OCI-LY1 (cell line): ENCODE results near the gene SUGCT.
"Not testable (repeated sequence)": the region's sequence is repeated elsewhere in the genome, so short reads cannot be mapped to it uniquely, and the experiment has no call there.

Experiments used
- H2AFZ ChIP-seq: fragments of 200-600 bp; sonication (generic), shearing (Covaris generic); 2 replicates; pipeline ENCODE4 v1.6.0; 2014; ENCODE audit warnings: antibody characterized with exemption, mild to moderate bottlenecking, low read length
- H3F3A ChIP-seq: fragments of 200-600 bp; sonication (generic), shearing (Covaris generic); 2 replicates; pipeline ENCODE4 v1.6.0; 2014; ENCODE audit warnings: mild to moderate bottlenecking, antibody characterized with exemption, low read length, moderate library complexity; ENCODE audit not compliant: insufficient read depth
- H3K27ac ChIP-seq: fragments of 200-600 bp; sonication (generic); 2 replicates; pipeline ENCODE4 v1.5.1; 2014; ENCODE audit warnings: low read length, mixed run types, mild to moderate bottlenecking, low read depth; ENCODE audit not compliant: poor library complexity, severe bottlenecking
- H3K27me3 ChIP-seq: fragments of 200-600 bp; sonication (generic); 2 replicates; pipeline ENCODE4 v1.6.0; 2014; ENCODE audit warnings: antibody characterized with exemption, mild to moderate bottlenecking, low read length, moderate library complexity; ENCODE audit not compliant: insufficient read depth
- H3K36me3 ChIP-seq: fragments of 200-600 bp; sonication (generic); 2 replicates; pipeline ENCODE4 v1.6.1; 2014; ENCODE audit warnings: mild to moderate bottlenecking, antibody characterized with exemption, low read length, moderate library complexity, mixed read lengths; ENCODE audit not compliant: insufficient read depth
- H3K4me1 ChIP-seq: fragments of 200-600 bp; sonication (generic); 2 replicates; pipeline ENCODE4 v1.5.1; 2014; ENCODE audit warnings: mild to moderate bottlenecking, low read length, moderate library complexity; ENCODE audit not compliant: insufficient read depth, severe bottlenecking
- H3K4me2 ChIP-seq: fragments of 200-600 bp; sonication (generic), shearing (Covaris generic); 2 replicates; pipeline ENCODE4 v1.6.1; 2014; ENCODE audit warnings: low read length
- H3K4me3 ChIP-seq: fragments of 200-600 bp; sonication (generic); 2 replicates; pipeline ENCODE4 v1.5.1; 2014; ENCODE audit warnings: low read length, low read depth, mild to moderate bottlenecking, mixed read lengths; ENCODE audit not compliant: poor library complexity, severe bottlenecking
- H3K79me2 ChIP-seq: fragments of 200-600 bp; shearing (Covaris generic); 2 replicates; pipeline ENCODE4 v1.6.1; 2016; ENCODE audit warnings: mixed run types, low read length, mixed read lengths; ENCODE audit not compliant: insufficient read depth
- H3K9ac ChIP-seq: fragments of 200-600 bp; sonication (generic), shearing (Covaris generic); 2 replicates; pipeline ENCODE4 v1.6.1; 2014; ENCODE audit warnings: mild to moderate bottlenecking, low read length, mixed read lengths
- H3K9me2 ChIP-seq: fragments of 200-600 bp; sonication (generic), shearing (Covaris generic); 2 replicates; pipeline ENCODE4 v1.6.1; 2014; ENCODE audit warnings: low read depth, mild to moderate bottlenecking, low read length, mixed read lengths
- H3K9me3 ChIP-seq: fragments of 200-600 bp; shearing (Covaris generic); 2 replicates; pipeline ENCODE4 v1.6.1; 2014; ENCODE audit warnings: low read length, mixed read lengths
- H4K20me1 ChIP-seq: fragments of 200-600 bp; sonication (generic), shearing (Covaris generic); 2 replicates; pipeline ENCODE4 v1.6.0; 2016; ENCODE audit warnings: mild to moderate bottlenecking, low read length; ENCODE audit not compliant: insufficient read depth
- EZH2 ChIP-seq: fragments of 200-600 bp; sonication (generic), shearing (Covaris generic); IDR thresholded peaks from 2 replicates; pipeline ENCODE4 v1.8.0; 2017; ENCODE audit warnings: borderline replicate concordance, mixed run types, mild to moderate bottlenecking, antibody characterized with exemption, low read length, moderate library complexity, mixed read lengths
- TF ChIP-seq, protein P1 (sequence below): fragments of 200-600 bp; sonication (generic), shearing (Covaris generic); IDR thresholded peaks from 2 replicates; pipeline ENCODE4 v1.5.1; 2017; ENCODE audit warnings: mild to moderate bottlenecking, antibody characterized with exemption, low read length, moderate library complexity, mixed read lengths

The SUGCT gene

DNA sequence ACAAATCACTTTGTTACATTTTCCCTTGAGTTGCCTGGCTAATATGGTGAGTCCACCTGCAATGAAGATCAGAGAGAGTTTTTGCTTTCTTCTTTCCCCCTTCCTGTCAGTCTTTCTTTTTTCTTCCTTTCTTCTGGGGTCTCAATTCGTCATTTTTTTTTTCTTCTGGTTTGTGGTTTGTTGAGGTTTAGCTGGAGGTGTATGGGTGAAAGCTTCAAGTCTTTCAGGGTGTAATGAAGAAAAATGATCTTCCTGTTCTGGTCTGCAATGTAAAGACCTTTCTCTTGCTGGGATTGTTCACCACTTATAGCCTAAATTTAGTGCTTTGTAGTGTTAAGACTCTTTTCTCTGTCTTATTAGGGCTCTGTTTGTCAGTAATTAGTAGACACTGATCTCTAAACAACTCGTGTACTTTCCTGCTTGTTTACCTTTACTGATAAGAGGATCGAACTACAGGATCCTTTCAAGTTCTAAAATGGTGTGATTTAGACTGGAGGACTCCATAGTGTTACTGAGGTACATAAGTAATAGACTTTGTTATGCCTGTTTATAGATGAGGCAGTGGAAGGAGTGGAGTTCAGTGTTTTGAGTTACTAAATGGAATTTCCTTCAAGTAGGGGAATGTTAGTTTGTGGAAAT lies 129.1 kb downstream of the SUGCT start:
- Histone ChIP-seq H3K27me3 (no peaks in the 10 kb centered on the region), H3K9me2 (no peaks in the 10 kb centered on the region), H2AFZ (no peak overlapping the region), H3K36me3 (no peaks in the 10 kb centered on the region), H3F3A (no peaks in the 10 kb centered on the region), H4K20me1 (no peaks in the 10 kb centered on the region), H3K9me3 (no peaks in the 10 kb centered on the region), H3K27ac (no peak overlapping the region), H3K4me1 (no peaks in the 10 kb centered on the region), H3K79me2 (no peaks in the 10 kb centered on the region), H3K4me3 (no peak overlapping the region), H3K9ac (no peak overlapping the region), H3K4me2 (no peak overlapping the region)
- TF ChIP-seq, protein P1, sequence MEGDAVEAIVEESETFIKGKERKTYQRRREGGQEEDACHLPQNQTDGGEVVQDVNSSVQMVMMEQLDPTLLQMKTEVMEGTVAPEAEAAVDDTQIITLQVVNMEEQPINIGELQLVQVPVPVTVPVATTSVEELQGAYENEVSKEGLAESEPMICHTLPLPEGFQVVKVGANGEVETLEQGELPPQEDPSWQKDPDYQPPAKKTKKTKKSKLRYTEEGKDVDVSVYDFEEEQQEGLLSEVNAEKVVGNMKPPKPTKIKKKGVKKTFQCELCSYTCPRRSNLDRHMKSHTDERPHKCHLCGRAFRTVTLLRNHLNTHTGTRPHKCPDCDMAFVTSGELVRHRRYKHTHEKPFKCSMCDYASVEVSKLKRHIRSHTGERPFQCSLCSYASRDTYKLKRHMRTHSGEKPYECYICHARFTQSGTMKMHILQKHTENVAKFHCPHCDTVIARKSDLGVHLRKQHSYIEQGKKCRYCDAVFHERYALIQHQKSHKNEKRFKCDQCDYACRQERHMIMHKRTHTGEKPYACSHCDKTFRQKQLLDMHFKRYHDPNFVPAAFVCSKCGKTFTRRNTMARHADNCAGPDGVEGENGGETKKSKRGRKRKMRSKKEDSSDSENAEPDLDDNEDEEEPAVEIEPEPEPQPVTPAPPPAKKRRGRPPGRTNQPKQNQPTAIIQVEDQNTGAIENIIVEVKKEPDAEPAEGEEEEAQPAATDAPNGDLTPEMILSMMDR: no peak
- no peak for TF ChIP-seq EZH2

DNA sequence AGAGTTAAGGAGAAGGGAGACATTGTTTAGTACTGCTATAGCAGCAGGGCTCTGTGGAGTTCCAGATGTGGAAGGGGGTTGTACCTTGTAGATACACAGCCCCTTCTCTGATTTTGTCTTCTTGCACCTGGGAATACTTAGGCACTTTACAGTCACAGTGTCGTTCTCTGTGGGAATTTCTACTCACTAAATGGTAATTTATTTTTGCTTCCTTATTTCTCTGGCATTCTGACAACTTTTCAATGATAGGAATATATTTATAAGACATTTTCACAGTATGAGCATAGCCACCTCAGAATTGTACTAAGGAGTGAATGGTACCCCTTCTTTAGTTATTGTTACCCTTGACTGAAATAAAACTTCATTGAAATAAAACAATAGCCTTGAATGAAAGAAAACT lies 132.8 kb downstream of the SUGCT start:
- Histone ChIP-seq H3K27ac (no peak overlapping the region), H3K9me3 (no peaks in the 10 kb centered on the region), H3K9me2 (no peaks in the 10 kb centered on the region), H3K36me3 (no peaks in the 10 kb centered on the region), H4K20me1 (no peaks in the 10 kb centered on the region), H3F3A (no peaks in the 10 kb centered on the region), H3K9ac (no peak overlapping the region), H3K79me2 (no peaks in the 10 kb centered on the region), H2AFZ (no peak overlapping the region), H3K27me3 (no peaks in the 10 kb centered on the region), H3K4me2 (no peak overlapping the region), H3K4me1 (no peaks in the 10 kb centered on the region), H3K4me3 (no peak overlapping the region)
- TF ChIP-seq, protein P1: no peak
- TF ChIP-seq EZH2: no peak

DNA sequence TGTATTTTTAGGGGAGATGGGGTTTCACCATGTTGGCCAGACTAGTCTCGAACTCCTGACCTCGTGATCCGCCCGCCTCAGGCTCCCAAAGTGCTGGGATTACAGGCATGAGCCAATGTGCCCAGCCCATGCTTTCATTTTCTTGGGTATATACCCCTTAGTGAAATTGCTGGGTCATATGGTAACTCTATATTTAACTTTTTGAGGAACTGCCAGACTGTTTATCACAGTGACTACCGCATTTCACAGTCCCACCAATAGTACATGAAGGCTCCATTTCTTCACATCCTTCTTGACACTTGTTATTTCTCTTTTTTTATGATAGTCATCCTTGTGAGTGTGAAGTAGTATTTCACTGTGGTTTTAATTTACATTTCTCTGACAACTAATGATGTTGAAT lies 134.0 kb downstream of the SUGCT start:
- not testable (repeated sequence) for H3K4me3 ChIP-seq, H3K9ac ChIP-seq, H3K27ac ChIP-seq, H2AFZ ChIP-seq, H4K20me1 ChIP-seq, H3K9me3 ChIP-seq, H3K27me3 ChIP-seq, H3K4me1 ChIP-seq, H3K79me2 ChIP-seq, H3K36me3 ChIP-seq, H3K4me2 ChIP-seq, H3F3A ChIP-seq, H3K9me2 ChIP-seq

DNA sequence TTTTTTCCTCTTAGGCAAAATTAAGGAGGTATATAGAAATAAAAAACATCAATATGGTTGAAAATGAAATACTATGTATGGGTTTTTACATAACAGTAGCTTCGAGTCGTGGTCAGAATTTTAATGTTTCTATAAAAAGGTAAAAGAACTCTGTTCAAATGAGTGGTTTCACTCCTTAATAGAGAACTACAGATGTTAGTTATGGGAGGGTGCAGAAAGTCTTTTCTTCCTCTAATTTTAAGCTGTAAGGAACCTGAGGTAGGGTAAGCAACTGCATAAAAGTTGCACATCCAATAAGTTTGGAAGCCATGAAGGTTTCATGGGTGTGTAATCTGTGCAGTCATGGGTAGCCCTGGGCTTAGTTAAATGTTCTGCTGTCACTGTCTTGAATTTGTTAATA lies 141.3 kb downstream of the SUGCT start:
- Histone ChIP-seq H3K9me2 (no peaks in the 10 kb centered on the region), H2AFZ (no peak overlapping the region), H3K27ac (no peak overlapping the region), H3K9me3 (no peaks in the 10 kb centered on the region), H3F3A (no peaks in the 10 kb centered on the region), H4K20me1 (no peaks in the 10 kb centered on the region), H3K9ac (no peak overlapping the region), H3K36me3 (no peaks in the 10 kb centered on the region), H3K4me2 (no peak overlapping the region), H3K27me3 (no peaks in the 10 kb centered on the region), H3K4me1 (no peaks in the 10 kb centered on the region), H3K79me2 (no peaks in the 10 kb centered on the region), H3K4me3 (no peak overlapping the region)
- TF ChIP-seq, protein P1: no peak
- no peak for TF ChIP-seq EZH2
